ENCODE measurements around the gene NUDCD3.
"Not testable (repeated sequence)": the region's sequence is repeated elsewhere in the genome, so short reads cannot be mapped to it uniquely, and the experiment has no call there.

The NUDCD3 gene

GRCh38 chr7:44515590-44516268, 25.3 kb upstream of the NUDCD3 start:
- DNase-seq, result no peak

GRCh38 chr7:44512736-44513135, 22.3 kb upstream of the NUDCD3 start:
- no peak for DNase-seq

GRCh38 chr7:44511863-44512468, 21.5 kb upstream of the NUDCD3 start:
- DNase-seq, result no peak

- no peak for DNase-seq
Observed at GRCh38 chr7:44511236-44511635, 20.8 kb upstream of the NUDCD3 start.

- DNase-seq, result peak; percentile 25 to 35
Observed at GRCh38 chr7:44508328-44509030, 18.0 kb upstream of the NUDCD3 start.

- DNase-seq, result not testable (repeated sequence)
Observed at GRCh38 chr7:44506592-44507288, 16.3 kb upstream of the NUDCD3 start.

- DNase-seq, result no peak
Observed at GRCh38 chr7:44505595-44505994, 15.1 kb upstream of the NUDCD3 start.

- no peak for DNase-seq
Observed at GRCh38 chr7:44498230-44498954, 7.9 kb upstream of the NUDCD3 start.

GRCh38 chr7:44497155-44498027, 6.9 kb upstream of the NUDCD3 start:
- no peak for DNase-seq

GRCh38 chr7:44496385-44496784, 5.9 kb upstream of the NUDCD3 start:
- DNase-seq, result no peak

- no peak for DNase-seq
Observed at GRCh38 chr7:44494960-44495359, 4.5 kb upstream of the NUDCD3 start.

GRCh38 chr7:44491229-44491628, 771 bp upstream of the NUDCD3 start:
- no peak for DNase-seq

- DNase-seq, result peak; percentile 16 to 19
Observed at GRCh38 chr7:44489955-44490350, 505 bp downstream of the NUDCD3 start.

GRCh38 chr7:44488955-44489354, 1.5 kb downstream of the NUDCD3 start:
- no peak for DNase-seq

GRCh38 chr7:44486693-44487092, 3.8 kb downstream of the NUDCD3 start:
- peak in 1 of 2 donors; percentile 26 for DNase-seq

GRCh38 chr7:44486001-44486400, 4.5 kb downstream of the NUDCD3 start:
- no peak for DNase-seq

- no peak for DNase-seq
Observed at GRCh38 chr7:44484482-44485313, 5.8 kb downstream of the NUDCD3 start.

- DNase-seq, result no peak
Observed at GRCh38 chr7:44482502-44483485, 7.7 kb downstream of the NUDCD3 start.

- no peak for DNase-seq
Observed at GRCh38 chr7:44477938-44478337, 12.5 kb downstream of the NUDCD3 start.
